ENCODE results near the gene GPR89B.
"Not testable (repeated sequence)": the region's sequence is repeated elsewhere in the genome, so short reads cannot be mapped to it uniquely, and the experiment has no call there.

GPR89B gene

DNA sequence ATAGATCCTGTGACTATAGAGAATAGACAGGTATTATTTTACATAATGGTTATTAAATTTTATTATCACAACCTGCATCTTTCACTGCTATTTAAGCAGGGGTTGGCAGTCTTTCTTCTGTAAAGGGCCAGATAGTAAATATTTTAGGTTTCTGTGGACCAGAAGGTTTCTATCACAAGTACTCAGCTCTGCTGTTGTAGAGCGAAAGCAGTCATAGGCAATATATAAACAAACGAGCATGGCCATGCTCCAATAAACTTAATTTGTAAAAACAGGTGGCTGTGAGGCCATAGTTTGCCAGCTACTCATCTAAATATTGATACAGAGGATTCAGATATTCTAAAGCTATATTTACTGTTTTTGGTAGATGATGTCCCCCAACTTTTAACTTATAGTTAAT lies 12.2 kb downstream of the GPR89B start:
- not testable (repeated sequence) for H3K9me2 ChIP-seq (replicated peaks; ENCODE audit: low read depth, low read length); H3K9me3 ChIP-seq (ENCODE audit: insufficient read depth, low read depth, low read length); H3K27me3 ChIP-seq (ENCODE audit: insufficient read depth, low read length, poor library complexity, severe bottlenecking); H3K4me1 ChIP-seq (ENCODE audit: insufficient read depth, low read length, poor library complexity, severe bottlenecking); H3K36me3 ChIP-seq (ENCODE audit: insufficient read depth, low read length); H3K9ac ChIP-seq (ENCODE audit: low read depth, low read length, poor library complexity, severe bottlenecking); H3K4me2 ChIP-seq (ENCODE audit: low read depth, low read length, poor library complexity, severe bottlenecking); H3K79me2 ChIP-seq (ENCODE audit: insufficient read depth, low read length); H2AFZ ChIP-seq (ENCODE audit: low read length); H3K4me3 ChIP-seq (ENCODE audit: low read length, poor library complexity, severe bottlenecking); H4K20me1 ChIP-seq (ENCODE audit: insufficient read depth, low read length, poor library complexity, severe bottlenecking); H3F3A ChIP-seq (ENCODE audit: low read depth)

DNA sequence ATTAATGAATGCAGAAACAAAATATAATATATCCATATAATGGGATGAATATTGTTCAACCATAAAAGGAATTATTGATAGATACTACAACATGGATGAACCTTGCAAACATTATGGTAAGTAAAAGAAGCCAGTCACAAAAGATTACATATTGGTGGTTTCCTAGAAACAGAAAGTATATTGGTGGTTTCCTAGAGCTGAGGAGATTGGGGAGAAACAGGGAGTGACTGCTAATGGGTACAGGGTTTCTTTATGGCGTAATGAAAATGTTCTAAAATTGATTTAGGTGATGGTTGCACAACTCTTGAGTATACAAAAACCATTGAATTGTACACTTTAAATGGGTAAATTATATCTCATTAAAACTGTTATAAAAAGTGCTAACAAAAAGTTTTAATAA lies 14.3 kb downstream of the GPR89B start:
- not testable (repeated sequence) for H4K20me1 ChIP-seq (ENCODE audit: insufficient read depth, low read length, poor library complexity, severe bottlenecking); H3K36me3 ChIP-seq (ENCODE audit: insufficient read depth, low read length); H3F3A ChIP-seq (ENCODE audit: low read depth); H3K79me2 ChIP-seq (ENCODE audit: insufficient read depth, low read length); H3K9me3 ChIP-seq (ENCODE audit: insufficient read depth, low read depth, low read length); H3K4me3 ChIP-seq (ENCODE audit: low read length, poor library complexity, severe bottlenecking); H3K4me2 ChIP-seq (ENCODE audit: low read depth, low read length, poor library complexity, severe bottlenecking); H3K4me1 ChIP-seq (ENCODE audit: insufficient read depth, low read length, poor library complexity, severe bottlenecking); H3K9ac ChIP-seq (ENCODE audit: low read depth, low read length, poor library complexity, severe bottlenecking); H3K9me2 ChIP-seq (replicated peaks; ENCODE audit: low read depth, low read length); H2AFZ ChIP-seq (ENCODE audit: low read length); H3K27me3 ChIP-seq (ENCODE audit: insufficient read depth, low read length, poor library complexity, severe bottlenecking)

DNA sequence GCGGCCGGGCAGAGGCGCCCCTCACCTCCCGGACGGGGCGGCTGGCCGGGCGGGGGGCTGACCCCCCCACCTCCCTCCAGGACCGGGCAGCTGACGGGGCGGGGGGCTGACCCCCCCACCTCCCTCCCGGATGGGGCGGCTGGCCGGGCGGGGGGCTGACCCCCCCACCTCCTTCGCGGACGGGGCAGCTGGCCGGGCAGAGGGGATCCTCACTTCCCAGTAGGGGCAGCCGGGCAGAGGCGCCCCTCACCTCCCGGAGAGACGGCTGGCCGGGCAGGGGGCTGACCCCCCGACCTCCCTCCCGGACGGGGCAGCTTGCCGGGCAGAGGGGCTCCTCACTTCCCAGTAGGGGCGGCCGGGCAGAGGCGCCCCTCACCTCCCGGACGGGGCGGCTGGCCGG lies 21.3 kb downstream of the GPR89B start:
- H3K79me2 ChIP-seq (ENCODE audit: insufficient read depth, low read length); H2AFZ ChIP-seq (ENCODE audit: low read length); H3K9me3 ChIP-seq (ENCODE audit: insufficient read depth, low read depth, low read length); H3K27me3 ChIP-seq (ENCODE audit: insufficient read depth, low read length, poor library complexity, severe bottlenecking); H3K4me1 ChIP-seq (ENCODE audit: insufficient read depth, low read length, poor library complexity, severe bottlenecking); H3K9ac ChIP-seq (ENCODE audit: low read depth, low read length, poor library complexity, severe bottlenecking); H3K36me3 ChIP-seq (ENCODE audit: insufficient read depth, low read length); H3K4me2 ChIP-seq (ENCODE audit: low read depth, low read length, poor library complexity, severe bottlenecking); H3K4me3 ChIP-seq (ENCODE audit: low read length, poor library complexity, severe bottlenecking); H4K20me1 ChIP-seq (ENCODE audit: insufficient read depth, low read length, poor library complexity, severe bottlenecking); H3F3A ChIP-seq (ENCODE audit: low read depth); H3K9me2 ChIP-seq (replicated peaks; ENCODE audit: low read depth, low read length): not testable (repeated sequence)

DNA sequence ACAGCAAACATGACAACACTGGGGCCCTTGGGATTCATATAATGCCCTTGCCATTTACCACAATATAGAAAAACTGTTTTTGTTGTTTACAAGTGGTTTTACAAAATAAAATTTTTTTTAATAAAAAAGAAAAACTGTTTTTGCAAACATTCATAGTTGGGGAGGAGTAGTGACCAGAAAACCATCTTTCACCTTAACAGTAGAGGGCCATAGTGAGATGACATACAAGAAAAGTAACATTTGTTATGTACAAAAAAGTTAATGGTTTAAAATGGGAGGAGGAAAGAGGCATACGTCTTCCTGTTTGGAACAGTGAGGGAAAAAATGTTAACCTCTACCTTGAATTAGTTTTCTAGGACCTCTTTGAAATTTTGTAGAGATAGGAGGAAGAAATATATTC lies 30.7 kb downstream of the GPR89B start:
- H3K36me3 ChIP-seq (ENCODE audit: insufficient read depth, low read length); H4K20me1 ChIP-seq (ENCODE audit: insufficient read depth, low read length, poor library complexity, severe bottlenecking); H3K79me2 ChIP-seq (ENCODE audit: insufficient read depth, low read length); H3F3A ChIP-seq (ENCODE audit: low read depth); H3K9ac ChIP-seq (ENCODE audit: low read depth, low read length, poor library complexity, severe bottlenecking); H3K27me3 ChIP-seq (ENCODE audit: insufficient read depth, low read length, poor library complexity, severe bottlenecking); H3K9me2 ChIP-seq (replicated peaks; ENCODE audit: low read depth, low read length); H3K4me1 ChIP-seq (ENCODE audit: insufficient read depth, low read length, poor library complexity, severe bottlenecking); H3K9me3 ChIP-seq (ENCODE audit: insufficient read depth, low read depth, low read length); H3K4me2 ChIP-seq (ENCODE audit: low read depth, low read length, poor library complexity, severe bottlenecking); H3K4me3 ChIP-seq (ENCODE audit: low read length, poor library complexity, severe bottlenecking); H2AFZ ChIP-seq (ENCODE audit: low read length): not testable (repeated sequence)

DNA sequence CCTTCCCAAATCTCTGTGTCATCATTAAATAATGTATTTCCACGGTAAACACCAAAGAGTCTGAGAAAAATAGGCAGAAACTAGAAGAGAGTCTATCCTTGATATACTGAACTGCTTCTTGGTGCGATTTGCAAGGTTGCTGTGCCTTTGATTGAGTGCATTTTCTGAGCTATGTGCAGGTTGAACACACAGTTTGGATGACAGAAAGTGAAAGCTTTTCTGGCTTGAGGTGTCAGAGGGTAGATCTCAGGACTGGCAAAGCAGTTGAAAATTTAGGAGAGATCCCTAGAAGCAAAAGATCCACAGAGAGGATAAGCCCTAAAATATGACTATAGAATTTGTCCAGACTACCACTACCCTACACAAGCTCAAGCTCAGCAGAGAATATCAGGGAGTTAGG lies 31.5 kb downstream of the GPR89B start:
- not testable (repeated sequence) for H3K9me3 ChIP-seq (ENCODE audit: insufficient read depth, low read depth, low read length); H3K9me2 ChIP-seq (replicated peaks; ENCODE audit: low read depth, low read length); H3K4me2 ChIP-seq (ENCODE audit: low read depth, low read length, poor library complexity, severe bottlenecking); H3K4me3 ChIP-seq (ENCODE audit: low read length, poor library complexity, severe bottlenecking); H3K79me2 ChIP-seq (ENCODE audit: insufficient read depth, low read length); H3K27me3 ChIP-seq (ENCODE audit: insufficient read depth, low read length, poor library complexity, severe bottlenecking); H3K4me1 ChIP-seq (ENCODE audit: insufficient read depth, low read length, poor library complexity, severe bottlenecking); H4K20me1 ChIP-seq (ENCODE audit: insufficient read depth, low read length, poor library complexity, severe bottlenecking); H3F3A ChIP-seq (ENCODE audit: low read depth); H3K9ac ChIP-seq (ENCODE audit: low read depth, low read length, poor library complexity, severe bottlenecking); H2AFZ ChIP-seq (ENCODE audit: low read length); H3K36me3 ChIP-seq (ENCODE audit: insufficient read depth, low read length)

DNA sequence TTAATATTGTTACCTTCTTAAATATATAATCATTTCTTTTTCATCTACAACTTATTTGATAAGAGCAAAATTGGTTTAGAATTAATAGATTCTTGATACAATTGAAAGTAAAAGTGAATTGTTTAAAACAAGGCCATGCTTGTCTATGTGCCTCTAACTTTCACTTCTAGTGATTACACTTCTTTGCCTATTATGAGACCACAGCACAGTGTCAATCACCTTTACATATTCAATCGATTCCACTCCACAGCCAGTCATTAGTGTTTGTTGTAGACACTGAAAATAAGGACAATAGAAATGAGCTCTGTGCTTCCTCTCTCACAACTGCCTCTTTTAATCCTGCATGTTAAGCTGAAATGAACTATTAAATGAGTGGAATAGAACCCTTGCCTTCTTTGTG lies 36.4 kb downstream of the GPR89B start:
- not testable (repeated sequence) for H3K36me3 ChIP-seq (ENCODE audit: insufficient read depth, low read length); H3K79me2 ChIP-seq (ENCODE audit: insufficient read depth, low read length); H3F3A ChIP-seq (ENCODE audit: low read depth); H3K27me3 ChIP-seq (ENCODE audit: insufficient read depth, low read length, poor library complexity, severe bottlenecking); H2AFZ ChIP-seq (ENCODE audit: low read length); H3K9ac ChIP-seq (ENCODE audit: low read depth, low read length, poor library complexity, severe bottlenecking); H3K4me2 ChIP-seq (ENCODE audit: low read depth, low read length, poor library complexity, severe bottlenecking); H3K4me1 ChIP-seq (ENCODE audit: insufficient read depth, low read length, poor library complexity, severe bottlenecking); H3K9me2 ChIP-seq (replicated peaks; ENCODE audit: low read depth, low read length); H3K4me3 ChIP-seq (ENCODE audit: low read length, poor library complexity, severe bottlenecking); H3K9me3 ChIP-seq (ENCODE audit: insufficient read depth, low read depth, low read length); H4K20me1 ChIP-seq (ENCODE audit: insufficient read depth, low read length, poor library complexity, severe bottlenecking)

DNA sequence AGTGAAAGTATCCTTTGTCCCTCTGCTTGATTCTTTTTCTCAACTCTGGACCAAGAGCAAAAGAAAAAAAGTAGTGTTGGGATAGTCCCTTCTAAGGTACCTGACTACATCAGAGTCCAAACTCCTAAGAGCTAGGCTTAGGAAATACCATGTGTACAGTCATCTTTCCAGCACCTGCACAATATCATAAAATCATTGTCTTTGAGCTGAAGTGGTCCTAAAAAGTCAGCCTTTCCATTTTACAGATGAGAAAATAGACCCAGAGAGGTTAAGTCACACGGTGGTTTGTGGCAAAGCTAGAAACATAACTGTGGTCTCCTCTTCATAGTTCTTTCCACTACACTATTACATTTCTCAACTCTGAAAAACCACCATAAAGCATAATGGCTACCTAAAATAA lies 38.4 kb downstream of the GPR89B start:
- H4K20me1 ChIP-seq (ENCODE audit: insufficient read depth, low read length, poor library complexity, severe bottlenecking); H3K4me3 ChIP-seq (ENCODE audit: low read length, poor library complexity, severe bottlenecking); H3F3A ChIP-seq (ENCODE audit: low read depth); H3K9ac ChIP-seq (ENCODE audit: low read depth, low read length, poor library complexity, severe bottlenecking); H3K36me3 ChIP-seq (ENCODE audit: insufficient read depth, low read length); H3K9me3 ChIP-seq (ENCODE audit: insufficient read depth, low read depth, low read length); H2AFZ ChIP-seq (ENCODE audit: low read length); H3K9me2 ChIP-seq (replicated peaks; ENCODE audit: low read depth, low read length); H3K27me3 ChIP-seq (ENCODE audit: insufficient read depth, low read length, poor library complexity, severe bottlenecking); H3K4me1 ChIP-seq (ENCODE audit: insufficient read depth, low read length, poor library complexity, severe bottlenecking); H3K79me2 ChIP-seq (ENCODE audit: insufficient read depth, low read length); H3K4me2 ChIP-seq (ENCODE audit: low read depth, low read length, poor library complexity, severe bottlenecking): not testable (repeated sequence)

All from Loucy (cell line).